ENCODE data around the gene ZDHHC21. TPM values are rescaled to one million over a fixed set of nuclear protein-coding genes. Genes with fewer than 3 reads are reported as not detected.
"Not testable (repeated sequence)": the region's sequence is repeated elsewhere in the genome, so short reads cannot be mapped to it uniquely, and the experiment has no call there.

The ZDHHC21 gene
- total RNA-seq, 2 experiments from 2014 or later: 6.6 to 7.5 TPM

DNA sequence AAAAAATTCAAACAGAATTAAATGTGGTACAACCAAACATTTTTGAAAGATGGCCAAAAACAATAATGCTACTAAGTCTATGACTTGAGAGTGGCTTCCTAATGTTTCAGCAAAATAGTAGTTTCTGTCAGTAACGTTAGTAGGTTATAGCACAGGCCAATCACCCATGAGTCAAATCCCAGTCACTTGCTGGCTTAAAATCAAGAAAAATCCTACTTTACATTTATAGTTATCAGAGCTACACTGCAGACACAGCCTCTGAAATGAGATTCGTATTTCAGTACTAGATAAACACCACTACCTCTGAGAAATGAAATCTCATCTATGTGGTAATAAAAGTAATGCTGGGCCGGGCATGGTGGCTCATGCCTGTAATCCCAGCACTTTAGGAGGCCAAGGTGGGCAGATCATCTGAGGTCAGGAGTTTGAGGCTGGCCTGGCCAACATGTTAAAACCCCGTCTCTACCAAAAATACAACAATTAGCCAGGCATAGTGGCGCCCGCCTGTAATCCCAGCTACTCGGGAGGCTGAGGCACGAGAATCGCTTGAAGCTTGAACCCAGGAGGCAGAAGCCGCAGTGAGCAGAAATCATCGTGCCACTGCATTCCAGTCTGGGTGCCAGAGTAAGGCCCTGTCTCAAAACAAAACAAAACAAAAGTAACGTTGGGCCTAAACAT lies 6.1 kb downstream of the ZDHHC21 start:
- ChIA-PET CTCF (no interaction called here), POLR2A (no interaction called here)

DNA sequence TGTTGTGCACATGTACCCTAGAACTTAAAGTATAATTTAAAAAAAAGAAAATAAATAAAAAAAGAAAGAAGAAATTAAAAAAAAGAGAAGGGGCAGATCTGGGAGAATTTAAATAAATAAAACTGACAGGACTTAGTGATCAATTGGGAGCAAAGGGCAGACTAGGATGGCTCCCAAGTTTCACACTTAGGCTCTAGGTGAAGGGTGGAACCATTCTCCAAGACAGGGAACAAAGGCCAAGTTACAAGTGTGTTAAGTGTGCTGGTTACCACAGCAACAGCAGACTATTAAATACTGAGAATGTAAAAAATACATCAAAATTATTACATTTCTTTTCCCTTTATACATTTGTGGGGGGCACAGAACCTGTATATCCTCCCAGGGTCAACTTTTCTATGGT lies 7.1 kb downstream of the ZDHHC21 start:
- ChIA-PET CTCF (no interaction called here), POLR2A (no interaction called here)

DNA sequence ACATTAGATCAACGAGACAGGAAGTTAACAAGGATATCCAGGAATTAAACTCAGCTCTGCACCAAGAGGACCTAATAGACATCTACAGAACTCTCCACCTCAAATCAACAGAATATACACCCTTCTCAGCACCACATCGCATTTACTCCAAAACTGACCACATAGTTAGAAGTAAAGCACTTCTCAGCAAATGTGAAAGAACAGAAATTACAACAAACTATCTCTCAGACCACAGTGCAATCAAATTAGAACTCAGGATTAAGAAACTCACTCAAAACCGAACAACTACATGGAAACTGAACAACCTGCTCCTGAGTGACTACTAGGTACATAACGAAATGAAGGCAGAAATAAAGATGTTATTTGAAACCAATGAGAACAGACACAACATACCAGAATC lies 10.6 kb downstream of the ZDHHC21 start:
- POLR2A ChIA-PET, CTCF ChIA-PET: not testable (repeated sequence)

DNA sequence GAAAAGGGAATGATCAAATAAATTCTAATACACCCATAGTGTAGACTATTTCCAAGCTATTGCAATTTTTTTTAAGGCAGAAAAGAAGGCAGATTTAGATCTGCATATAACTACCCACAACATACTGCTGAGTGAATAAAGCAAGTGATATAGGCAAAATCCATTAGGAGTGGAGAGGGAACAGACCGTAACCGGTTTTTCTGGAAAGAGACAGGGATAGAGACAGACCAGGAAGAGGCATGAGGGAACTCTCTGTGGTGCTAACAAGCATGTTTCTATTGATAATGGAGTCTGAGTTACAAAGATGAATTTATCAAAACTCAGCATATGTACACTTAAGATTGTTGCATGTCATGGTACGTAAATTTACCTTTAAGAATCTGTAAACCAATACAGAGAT lies 14.5 kb downstream of the ZDHHC21 start:
- ChIA-PET CTCF (no interaction called here), POLR2A (interaction anchor here (0.6 kb wide), 1 partner anchor 452 kb away, joined by 3 read pairs; no protein-coding TSS in a partner anchor)

DNA sequence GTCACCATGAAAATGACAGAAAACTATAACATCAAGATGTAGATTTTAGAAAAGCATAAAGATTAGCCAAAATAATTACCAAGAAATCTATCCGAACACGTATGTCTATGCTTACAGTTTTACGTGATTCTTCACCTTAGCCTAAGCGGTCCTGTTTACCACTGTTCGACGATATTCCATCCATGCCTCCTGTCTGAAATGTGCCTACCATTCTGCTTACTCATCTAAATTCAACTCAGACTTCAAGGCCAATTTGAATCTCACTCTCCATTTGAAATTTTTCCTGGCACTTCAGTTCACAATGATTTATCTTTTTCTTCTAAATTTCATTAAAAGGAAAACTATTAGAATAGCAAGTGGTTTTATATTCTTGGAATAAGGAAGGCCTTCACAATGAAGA lies 15.4 kb downstream of the ZDHHC21 start:
- POLR2A ChIA-PET: no interaction called here
- CTCF ChIA-PET: no interaction called here

DNA sequence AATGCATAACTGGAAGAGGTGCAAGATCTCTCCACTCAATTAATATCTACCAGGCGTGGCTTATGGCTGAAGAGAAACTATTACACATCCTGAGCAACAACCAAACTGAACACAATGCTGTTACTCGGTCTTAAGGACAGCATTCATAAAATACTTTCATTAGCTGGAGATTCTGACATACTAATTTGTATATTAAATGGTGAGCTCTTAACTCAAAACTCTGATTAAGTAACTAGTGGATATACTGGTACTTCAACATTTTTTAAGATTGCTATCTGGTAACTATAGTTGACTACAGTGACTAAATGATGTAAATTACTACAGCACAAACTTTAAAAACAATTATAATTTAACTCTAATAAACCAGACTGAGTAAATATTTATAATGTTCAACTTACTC lies 15.8 kb downstream of the ZDHHC21 start:
- ChIA-PET POLR2A (no interaction called here), CTCF (no interaction called here)

DNA sequence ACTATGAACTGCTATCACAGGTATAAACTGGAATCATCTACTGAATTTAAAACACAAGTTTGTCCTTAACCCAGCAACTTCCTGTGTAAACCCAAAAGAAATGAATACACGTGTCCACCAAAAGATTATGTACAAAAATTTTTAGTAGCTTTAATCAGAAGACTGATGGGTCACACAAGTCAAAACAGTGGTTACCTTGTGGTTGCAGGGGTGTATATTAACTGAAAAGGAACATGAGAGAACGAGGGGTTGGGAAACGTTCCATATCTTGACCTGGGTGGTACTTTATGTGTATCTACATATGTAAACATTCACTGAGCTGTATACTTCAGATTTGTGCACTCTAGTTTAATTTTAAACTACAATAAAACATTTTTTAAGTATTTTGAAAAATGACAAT lies 18.6 kb downstream of the ZDHHC21 start:
- ChIA-PET POLR2A (no interaction called here), CTCF (no interaction called here)

DNA sequence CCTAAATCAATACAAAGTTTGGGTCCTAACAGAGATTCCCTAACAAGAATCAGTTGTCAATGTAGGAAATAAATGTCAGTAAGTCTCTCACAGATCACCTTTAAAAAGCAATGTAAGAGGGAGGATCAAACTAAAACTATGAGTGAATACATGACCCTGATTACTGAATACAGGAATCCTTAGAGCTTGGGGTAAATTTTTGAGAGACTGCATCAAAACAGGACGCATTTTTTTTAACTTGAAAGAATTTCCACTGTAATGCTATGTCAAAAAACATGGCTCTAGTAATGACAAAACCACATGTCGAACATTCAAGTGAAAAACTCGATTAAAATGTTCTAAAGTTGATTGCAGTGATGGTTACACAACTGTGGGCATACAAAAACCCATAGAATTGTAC lies 21.9 kb downstream of the ZDHHC21 start:
- ChIA-PET CTCF (no interaction called here), POLR2A (no interaction called here)

DNA sequence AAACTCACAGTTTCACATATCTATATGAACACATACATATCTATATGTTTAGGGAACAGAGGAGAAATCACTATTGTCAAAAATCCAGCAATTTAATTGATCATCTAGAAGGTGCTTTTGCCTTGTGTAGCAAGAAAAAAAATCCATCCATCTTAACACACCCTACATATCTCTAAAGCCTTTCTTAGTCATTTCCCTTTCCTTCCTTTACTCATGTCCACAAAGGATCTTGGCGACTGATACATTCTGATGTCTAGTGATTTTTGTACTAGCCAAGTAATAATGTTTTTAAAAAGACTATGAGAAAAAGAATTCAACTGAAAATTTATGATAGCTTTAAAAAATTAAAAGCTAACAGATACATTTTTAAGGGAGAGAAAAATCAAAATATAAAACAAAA lies 22.5 kb downstream of the ZDHHC21 start:
- POLR2A ChIA-PET: no interaction called here
- CTCF ChIA-PET: no interaction called here

DNA sequence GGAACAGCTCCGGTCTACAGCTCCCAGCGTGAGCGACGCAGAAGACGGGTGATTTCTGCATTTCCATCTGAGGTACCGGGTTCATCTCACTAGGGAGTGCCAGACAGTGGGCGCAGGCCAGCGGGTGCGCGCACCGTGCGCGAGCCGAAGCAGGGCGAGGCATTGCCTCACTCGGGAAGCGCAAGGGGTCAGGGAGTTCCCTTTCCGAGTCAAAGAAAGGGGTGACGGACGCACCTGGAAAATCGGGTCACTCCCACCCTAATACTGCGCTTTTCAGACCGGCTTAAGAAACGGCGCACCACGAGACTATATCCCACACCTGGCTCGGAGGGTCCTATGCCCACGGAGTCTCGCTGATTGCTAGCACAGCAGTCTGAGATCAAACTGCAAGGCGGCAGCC lies 29.2 kb downstream of the ZDHHC21 start:
- POLR2A ChIA-PET, CTCF ChIA-PET: not testable (repeated sequence)

DNA sequence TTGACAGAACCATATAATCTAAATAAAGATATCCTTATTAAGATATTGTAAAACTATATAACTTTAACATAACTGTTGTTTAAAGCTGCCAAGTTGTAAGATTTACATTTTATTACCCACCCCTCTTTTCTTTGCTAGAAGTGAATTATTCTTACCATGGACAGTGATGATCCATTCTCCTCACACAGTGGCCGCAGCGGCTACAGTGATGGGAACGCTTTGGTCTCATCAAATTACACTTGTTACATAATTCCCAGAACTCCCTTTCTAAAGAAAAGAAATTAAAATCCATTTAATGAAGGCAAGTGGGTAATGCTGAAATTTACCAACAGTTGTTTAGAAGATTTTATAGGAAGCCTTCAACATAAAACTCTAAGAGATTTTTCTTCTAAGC lies 31.2 kb downstream of the ZDHHC21 start:
- CTCF ChIA-PET: no interaction called here
- POLR2A ChIA-PET: no interaction called here

DNA sequence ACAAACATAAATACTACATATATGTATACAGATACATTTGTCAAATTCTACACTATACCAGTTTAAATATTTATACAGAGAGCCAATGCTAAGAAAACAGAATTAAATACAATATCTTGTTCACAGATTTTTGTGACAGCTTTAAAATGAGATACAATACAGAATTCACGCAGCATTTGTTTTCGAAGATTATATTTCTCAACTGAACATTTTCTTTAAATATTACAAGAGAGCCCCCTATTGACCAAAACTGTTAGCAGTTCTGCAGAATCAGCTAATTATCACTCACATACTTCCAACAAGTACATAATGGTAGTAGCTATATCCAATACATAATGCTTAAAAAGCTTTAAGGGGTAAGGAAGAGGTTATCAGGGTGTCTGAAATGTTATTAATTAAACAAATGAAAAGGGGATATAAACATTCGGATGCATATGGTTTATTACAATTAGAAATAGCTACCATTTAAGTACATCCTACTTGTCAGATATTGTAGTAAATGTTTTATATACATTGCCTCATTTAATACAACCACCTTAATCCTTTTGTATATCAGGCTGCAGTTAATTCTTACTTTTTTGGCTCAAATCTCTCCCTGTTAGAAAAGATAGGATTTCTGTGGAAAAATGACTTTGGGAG lies 31.7 kb downstream of the ZDHHC21 start:
- CTCF ChIA-PET: no interaction called here
- POLR2A ChIA-PET: no interaction called here

DNA sequence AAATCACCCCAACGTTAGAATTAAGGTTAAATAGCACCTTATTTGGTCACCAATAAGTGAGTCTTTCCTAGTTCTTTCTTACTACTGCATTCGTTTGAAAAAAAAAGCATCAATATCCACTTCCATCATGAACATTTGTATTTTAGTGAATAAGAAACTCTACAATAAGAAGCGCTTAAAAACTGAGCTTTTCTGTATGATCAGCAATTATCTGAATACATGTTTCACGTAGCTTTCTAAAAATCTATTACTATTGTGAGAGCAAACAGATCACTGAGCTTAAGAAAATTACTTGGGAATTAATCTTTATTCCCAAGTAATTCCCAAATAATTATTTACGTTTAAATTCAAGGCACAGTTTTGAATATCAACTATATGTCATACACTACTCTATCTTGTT lies 32.5 kb downstream of the ZDHHC21 start:
- ChIA-PET POLR2A (no interaction called here), CTCF (no interaction called here)

DNA sequence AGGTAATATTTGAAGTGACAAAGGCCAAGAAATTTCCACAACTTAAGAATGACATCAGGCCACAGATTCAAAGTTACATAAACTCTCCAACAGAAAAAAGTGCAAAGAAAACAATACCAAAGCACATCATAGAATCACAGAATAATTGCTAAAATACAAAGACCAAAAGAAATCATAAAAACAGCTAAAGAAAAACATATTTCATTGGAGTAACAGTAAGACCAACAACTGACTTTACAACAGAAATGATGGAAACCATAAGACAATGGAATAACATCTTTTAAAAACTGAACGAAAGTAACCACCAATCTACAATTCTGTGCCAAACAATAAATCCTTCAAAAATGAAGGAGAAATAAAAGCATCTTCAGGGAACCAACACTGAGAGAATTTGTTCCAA lies 38.3 kb downstream of the ZDHHC21 start:
- ChIA-PET CTCF (no interaction called here), POLR2A (no interaction called here)

DNA sequence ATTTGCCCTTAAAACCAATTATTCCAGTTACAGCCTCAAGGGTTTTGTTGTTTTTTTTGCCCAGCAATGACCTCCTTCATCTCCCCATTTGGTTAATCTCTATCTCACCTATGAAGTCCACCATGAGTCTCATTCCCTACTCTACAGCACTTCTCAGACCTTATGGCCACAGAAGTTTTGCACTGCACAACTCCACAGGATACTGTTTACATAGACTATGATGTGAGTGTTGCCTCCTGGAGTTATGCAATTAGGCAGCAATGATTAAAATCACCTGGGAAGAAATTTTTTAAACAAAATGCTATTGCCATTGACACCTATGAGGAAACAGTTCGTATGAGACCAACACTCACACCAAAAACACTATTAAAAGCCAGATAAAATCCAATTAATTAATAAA lies 39.7 kb downstream of the ZDHHC21 start:
- CTCF ChIA-PET: no interaction called here
- POLR2A ChIA-PET: no interaction called here

DNA sequence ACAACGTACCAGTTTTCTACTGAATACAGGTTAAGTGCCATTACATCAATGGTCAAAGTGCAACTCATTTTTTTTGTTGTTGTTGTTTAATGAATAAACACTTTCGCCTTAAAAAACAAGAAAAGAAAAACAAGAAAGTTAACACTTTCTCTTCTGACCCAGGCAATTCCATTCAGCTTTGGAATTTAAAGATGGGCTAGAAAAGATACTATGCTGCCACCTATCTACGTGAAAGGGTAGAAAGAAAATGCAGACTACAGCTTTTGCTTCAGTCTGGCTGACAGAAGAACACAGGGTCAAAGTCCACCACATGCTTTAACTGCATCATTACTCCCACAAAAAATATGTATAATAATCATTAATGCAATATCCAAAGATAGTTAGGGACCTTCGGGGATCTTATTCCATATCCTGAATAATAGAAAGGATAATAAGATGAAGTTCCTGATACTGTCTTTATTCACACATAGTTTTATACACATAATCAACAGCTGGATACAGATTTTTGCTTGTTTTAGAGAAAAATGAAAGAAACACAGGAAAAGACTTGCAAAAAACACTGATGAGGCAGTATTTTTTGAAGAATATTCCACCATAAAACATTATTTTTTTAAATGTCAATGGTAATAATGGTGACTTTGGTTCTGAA lies 40.4 kb downstream of the ZDHHC21 start:
- ChIA-PET POLR2A (no interaction called here), CTCF (no interaction called here)

DNA sequence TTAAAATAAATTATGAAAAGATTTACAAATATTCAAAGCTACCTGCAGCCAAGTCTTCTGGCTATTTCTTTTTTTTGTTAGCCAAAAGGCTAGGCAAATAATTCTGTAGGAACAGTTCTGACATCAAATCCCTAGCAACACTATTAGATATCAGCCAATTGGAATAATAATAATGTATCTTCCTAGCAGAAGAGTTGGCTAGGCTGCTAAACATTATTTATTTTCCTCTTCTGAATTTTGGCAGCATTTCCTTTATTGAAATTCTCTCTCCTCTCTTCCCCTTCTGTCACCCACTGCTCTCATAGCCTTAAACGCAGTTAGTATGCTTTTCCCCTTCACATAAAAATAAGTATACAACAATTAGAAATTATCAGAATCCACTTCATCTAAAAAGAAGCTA lies 42.6 kb downstream of the ZDHHC21 start:
- CTCF ChIA-PET: no interaction called here
- POLR2A ChIA-PET: no interaction called here

DNA sequence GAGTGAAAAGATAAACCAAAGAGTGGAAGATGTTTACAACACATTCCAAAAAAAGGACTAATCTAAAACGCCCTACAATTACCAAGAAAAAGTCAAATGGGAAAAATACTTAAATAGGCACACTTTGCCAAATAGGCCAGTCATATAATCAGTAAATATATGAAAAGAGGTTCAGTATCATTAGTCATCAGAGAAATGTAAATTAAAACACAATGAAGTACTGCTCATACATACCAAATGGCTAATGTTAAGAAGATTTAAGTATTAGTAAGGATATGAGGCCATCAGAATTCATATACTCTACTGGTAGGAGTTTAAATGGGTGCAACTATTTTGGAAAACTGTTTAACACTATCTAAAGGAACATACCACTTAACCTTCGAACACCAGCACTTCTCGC lies 47.6 kb downstream of the ZDHHC21 start:
- CTCF ChIA-PET: no interaction called here
- POLR2A ChIA-PET: no interaction called here

DNA sequence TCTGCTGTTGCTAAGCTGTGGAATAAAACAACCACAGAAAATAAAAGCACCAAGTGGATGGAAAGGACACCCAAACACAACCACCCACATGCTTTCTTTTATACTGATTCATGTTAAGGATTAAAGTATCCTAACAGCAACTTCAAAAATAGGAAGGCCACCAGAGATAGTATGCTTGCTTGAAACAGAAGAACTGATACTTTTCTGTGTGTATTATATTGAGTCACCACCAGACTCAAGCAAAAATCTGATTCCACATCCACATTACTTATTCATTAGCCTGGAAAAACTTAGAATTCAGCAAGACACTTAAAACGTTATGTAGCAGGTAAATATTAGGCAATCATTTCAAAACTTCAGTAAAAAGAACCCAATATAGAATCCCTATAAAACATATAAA lies 52.3 kb downstream of the ZDHHC21 start:
- CTCF ChIA-PET: no interaction called here
- POLR2A ChIA-PET: no interaction called here

DNA sequence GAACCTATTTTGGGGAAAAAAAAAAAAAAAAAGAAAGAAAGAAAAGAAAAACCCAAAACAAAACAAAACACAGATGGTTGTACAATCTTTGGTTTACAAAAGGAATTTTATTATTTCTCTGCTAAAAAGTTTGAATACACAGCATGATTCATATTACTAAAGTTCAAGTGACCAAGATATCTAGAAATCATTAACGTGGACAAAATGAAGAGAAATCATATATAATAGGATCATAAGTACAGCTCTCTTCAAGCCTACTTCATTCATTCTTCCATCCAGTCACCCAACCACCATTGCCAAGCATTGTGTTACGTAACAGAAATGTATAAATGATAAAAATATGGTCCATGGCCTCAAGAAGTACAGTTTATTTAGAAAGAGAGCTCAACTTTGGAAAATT lies 52.9 kb downstream of the ZDHHC21 start:
- ChIA-PET CTCF (no interaction called here), POLR2A (no interaction called here)

DNA sequence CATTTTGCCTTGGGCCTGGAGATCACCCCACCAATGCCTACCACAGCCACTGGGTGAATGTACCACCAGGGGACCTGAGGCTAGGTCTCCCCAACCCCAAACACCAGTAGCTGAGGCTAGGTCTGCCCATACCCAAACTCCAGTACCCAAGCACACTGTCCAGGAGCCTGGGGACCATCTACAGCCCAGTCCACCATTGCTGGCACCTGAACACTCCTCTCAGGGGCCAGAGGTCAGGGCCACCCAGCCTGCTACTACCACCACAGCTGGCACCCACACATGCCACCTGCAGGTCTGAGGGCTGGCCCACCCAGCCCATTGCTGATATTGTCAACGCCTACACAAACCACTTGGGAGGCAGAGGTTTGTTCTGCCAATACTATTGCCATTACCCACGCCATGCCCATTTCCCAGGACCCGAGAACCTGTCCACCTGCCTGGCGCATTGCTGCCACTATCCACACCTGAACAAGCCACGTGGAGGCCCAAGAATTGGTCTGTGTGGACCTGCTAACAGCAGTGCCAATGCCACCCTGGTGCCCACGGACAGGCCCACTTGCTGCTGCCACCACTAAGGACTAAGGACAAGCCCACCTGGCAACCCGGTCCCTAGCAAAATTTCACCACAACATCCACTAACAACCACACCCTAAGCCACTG lies 59.2 kb downstream of the ZDHHC21 start:
- ChIA-PET POLR2A (no interaction called here), CTCF (no interaction called here)

DNA sequence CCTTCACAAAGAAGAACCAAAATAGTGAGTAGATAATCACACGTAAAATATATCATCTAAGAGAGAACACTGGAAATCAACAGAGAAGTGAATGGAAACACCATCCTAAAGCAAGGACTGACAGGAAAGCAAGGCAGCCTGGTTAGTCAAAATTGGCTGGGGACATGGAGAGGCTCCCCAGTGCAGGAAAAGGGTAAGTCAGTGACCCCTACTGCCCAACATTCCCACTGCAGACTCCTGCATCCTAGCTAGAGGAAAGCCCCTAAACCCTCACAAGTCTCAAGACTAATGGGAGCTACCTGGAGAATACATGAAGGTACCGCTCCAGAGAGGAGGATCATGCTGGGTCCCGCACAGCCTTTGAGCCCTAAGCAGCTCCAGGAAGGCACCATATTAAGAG lies 60.1 kb downstream of the ZDHHC21 start:
- ChIA-PET POLR2A (no interaction called here), CTCF (no interaction called here)
